HG03095 (cell line): ENCODE results near the gene GPR17.

ENCODE experiments used
- ATAC-seq: cut with Tn5 transposase; IDR thresholded peaks from one replicate; pipeline ENCODE4 v1.9.1; 2021; ENCODE audit warnings: moderate library complexity; ENCODE audit not compliant: unreplicated experiment

Gene GPR17

GRCh38 chr2:127640082-127641072, 5.6 kb upstream of the GPR17 start:
- no peak for ATAC-seq

GRCh38 chr2:127641133-127641532, 4.8 kb upstream of the GPR17 start:
- ATAC-seq: no peak

- no peak for ATAC-seq
Observed at GRCh38 chr2:127641846-127642507, 4.0 kb upstream of the GPR17 start.

- no peak for ATAC-seq
Observed at GRCh38 chr2:127642706-127643438, 3.1 kb upstream of the GPR17 start.

DNA sequence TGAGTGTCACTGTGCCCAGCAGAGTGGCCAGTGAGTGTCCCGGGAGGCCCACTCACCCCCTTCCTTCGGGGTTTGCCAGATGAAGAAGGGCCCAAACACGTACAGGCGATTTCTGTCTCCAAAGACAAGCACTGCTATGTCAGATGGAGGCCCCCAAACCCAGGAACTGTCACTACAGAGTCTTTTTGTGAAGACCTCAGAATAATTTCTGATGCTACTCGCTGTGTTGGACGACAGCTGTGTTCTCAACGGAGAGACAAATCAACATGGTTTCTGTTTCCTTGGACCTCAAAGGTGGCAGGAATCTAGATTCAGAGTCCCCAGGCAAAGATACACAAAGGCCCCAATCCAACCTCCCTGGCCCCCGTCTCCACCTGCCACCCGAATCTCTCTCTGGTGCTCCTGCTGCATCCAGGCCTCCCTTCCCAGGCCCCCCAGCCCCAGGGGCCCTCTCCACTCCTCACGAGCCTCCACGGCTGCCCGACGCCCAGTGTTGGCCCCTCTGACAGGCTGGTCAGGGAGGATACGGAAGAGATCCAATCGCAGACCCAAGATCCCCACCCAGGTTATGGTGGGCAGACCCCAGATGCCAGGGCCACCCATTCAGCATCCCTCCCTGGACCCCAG, 2.4 kb upstream of the GPR17 start:
- ATAC-seq: no peak

- ATAC-seq: no peak
Observed at GRCh38 chr2:127644066-127645025, 1.6 kb upstream of the GPR17 start.

DNA sequence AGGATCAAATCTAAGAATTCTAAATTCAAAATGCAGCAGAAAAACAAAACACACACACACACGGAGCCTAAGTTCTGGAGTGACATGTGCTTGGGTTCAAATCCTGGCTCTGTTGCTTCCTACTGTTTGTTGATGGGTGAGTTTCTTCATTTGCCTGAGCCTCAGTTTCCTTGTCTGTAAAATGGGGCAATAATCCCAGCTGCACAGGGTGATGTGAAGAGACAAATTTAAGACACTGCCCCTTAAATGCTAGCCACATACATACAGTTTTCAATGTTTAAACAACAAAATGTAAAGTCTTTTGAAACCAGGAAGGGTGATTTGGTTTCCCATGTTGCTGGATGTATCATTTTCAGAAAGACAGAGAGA, 943 bp upstream of the GPR17 start:
- ATAC-seq: no peak

GRCh38 chr2:127646487-127647241, 711 bp downstream of the GPR17 start:
- ATAC-seq: no peak

DNA sequence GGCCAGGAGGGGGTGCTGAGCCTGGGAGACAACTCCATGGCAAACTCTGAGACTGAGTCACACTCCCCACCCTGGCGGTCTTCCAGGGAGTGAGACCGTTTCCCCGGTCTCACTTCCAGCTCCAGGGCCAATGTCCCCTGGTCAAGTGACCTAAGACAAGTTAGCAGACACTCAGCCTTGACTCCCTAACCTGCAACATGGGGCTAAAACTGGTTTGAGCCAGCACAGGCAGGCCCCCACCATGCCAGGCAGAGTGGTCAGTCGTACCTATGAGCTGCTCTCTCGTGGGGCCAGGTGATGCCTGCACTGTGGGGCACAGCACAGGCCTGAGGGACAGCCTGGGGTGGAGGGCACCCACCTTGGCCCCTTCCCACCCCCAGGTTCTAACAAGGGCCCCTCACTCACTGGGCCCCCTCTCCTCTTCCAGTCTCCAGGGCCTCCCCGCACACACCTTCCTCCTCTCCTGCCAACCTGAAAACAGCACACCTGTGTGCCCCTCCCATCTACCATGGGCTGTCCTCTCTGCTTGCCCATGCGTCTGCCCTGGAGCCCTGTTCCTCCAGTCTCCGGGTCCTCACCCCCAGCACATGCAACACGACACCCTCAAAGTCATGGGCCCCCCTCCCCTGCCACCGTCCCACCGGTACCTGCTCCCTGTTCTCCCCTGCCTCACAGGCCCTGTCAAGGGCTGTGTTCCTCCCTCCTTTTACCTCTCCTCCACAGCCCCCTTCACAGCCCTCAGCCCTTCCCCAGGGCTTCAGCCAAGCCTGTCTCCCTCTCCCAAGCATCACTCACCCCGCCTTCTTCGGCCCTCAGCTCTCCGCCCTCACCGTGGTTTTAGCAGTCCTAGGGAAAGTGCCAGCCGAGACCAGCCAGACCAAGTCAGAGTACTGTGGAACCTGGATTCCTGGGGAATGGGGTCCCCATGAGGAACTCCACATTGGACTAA, 1.6 kb downstream of the GPR17 start:
- no peak for ATAC-seq

DNA sequence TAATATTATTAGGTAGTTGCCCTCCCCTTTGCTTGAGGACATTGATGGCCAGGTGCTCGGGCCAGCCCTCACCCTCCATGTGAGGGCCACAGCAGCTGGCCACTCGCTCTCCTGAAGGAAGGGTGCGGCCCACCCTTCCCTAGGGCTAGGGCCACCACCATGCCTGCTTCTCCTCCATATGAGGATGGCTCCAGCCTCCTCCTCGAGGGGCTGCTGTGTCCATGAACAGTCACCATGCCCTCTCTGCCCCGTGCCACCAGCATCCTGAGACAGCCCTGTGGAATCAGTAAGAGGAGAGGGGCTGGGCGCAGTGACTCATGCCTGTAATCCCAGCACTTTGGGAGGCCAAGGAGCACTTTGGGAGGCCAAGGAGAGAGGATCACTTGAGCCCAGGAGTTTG, 2.4 kb downstream of the GPR17 start:
- no peak for ATAC-seq

DNA sequence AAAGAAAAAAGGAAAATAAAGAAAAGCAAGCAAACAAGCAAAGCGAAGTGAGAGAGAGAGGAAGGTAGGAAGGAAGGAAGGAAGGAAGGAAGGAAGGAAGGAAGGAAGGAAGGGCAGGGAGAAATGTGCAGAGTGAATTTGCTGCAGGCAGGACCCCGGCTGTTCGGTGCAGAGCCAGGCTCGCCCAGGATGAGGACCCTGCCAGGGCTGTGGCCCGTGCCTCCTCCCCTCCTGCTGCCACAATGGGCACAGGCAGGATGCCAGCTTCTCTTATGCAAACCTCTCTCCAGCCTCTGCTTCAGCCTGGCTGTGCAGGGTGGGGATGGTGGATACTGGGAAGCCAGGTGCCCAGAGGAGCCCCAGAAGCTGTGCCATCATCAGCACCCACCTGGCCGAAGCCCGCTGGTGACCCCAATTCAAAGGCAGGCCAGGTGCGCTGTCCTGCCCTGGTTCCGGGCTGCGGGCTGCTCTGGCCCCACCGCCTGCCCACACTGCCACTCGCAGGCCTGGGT, 3.2 kb downstream of the GPR17 start:
- ATAC-seq: no peak

DNA sequence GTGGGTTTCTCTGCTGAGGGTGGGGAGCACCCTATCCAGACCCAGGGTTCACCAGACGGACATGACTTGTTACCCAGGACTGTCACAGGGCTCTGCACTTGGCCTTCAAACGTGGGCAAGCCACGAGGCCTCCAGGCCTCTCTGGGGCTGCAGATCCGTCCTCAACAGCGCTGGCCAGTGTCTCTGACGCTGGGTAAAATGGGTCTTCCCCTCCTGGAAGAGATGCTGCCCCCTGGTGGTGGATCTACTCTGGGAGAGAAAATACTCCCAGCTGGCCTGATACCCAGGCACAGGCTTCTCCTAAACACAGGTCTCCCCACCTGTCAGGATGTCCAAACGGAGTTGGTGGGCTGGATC, 3.7 kb downstream of the GPR17 start:
- ATAC-seq: no peak

GRCh38 chr2:127650041-127650784, 4.3 kb downstream of the GPR17 start:
- no peak for ATAC-seq

- no peak for ATAC-seq
Observed at GRCh38 chr2:127650785-127651380, 4.9 kb downstream of the GPR17 start.

GRCh38 chr2:127651381-127651809, 5.4 kb downstream of the GPR17 start:
- no peak for ATAC-seq

DNA sequence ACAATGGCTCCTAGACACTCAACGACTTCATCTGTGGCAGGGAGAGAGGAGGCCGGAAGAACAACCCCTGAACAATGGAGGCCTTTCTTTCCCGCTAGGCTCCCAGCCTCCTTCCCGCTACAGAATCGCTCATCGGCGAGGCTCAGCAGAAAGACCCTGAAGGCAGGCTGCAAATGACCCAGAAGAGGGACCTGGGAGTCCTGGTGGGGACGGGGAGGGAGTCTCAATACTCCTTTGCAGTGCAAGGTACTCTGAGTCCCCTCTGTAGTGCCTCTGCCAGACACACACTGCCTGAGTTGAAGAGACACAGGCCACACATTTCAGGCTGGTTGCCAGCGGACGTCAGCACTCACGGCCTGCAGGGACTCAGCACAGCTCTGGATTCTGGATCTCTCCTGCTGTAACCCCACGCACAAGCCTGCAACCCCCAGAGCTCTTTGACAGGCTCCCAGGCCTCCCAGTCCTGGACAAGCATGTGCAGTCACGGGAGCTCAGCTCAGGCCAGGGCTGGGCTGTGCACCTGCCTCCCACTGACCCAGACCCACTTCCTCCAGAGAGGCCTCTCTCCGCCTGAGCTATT, 6.1 kb downstream of the GPR17 start:
- no peak for ATAC-seq
